Neuronal stem cell (in vitro differentiated cells): Measurements from ENCODE around the gene ITSN1.

Experiments used
- DNase-seq: peaks from one replicate; pipeline ENCODE4 v3.0.0-alpha.2; 2013; ENCODE audit warnings: low spot score
- H2AFZ ChIP-seq: one replicate; pipeline ENCODE4 v1.6.1; 2013; ENCODE audit warnings: mild to moderate bottlenecking, low read length, inconsistent platforms
- H2AK5ac ChIP-seq: 2 replicates; pipeline ENCODE4 v1.6.1; 2013; ENCODE audit warnings: low read depth, mild to moderate bottlenecking, inconsistent platforms, low read length, moderate library complexity, mixed read lengths
- H2BK120ac ChIP-seq: 2 replicates; pipeline ENCODE4 v1.6.1; 2013; ENCODE audit warnings: low read depth, mild to moderate bottlenecking, inconsistent platforms, low read length, moderate library complexity, mixed read lengths
- H2BK12ac ChIP-seq: one replicate; pipeline ENCODE4 v1.6.1; 2013; ENCODE audit warnings: low read length, inconsistent platforms
- H2BK15ac ChIP-seq: 2 replicates; pipeline ENCODE4 v1.6.1; 2013; ENCODE audit warnings: mild to moderate bottlenecking, low read length, inconsistent platforms, mixed read lengths
- H2BK5ac ChIP-seq: one replicate; pipeline ENCODE4 v1.6.1; 2013; ENCODE audit warnings: inconsistent platforms, mild to moderate bottlenecking, low read length, moderate library complexity
- H3K14ac ChIP-seq: one replicate; pipeline ENCODE4 v1.6.1; 2013; ENCODE audit warnings: low read length, inconsistent platforms
- H3K18ac ChIP-seq: 2 replicates; pipeline ENCODE4 v1.6.1; 2013; ENCODE audit warnings: low read length, inconsistent platforms
- H3K23ac ChIP-seq: 2 replicates; pipeline ENCODE4 v1.6.1; 2013; ENCODE audit warnings: low read depth, mild to moderate bottlenecking, mixed read lengths, low read length, inconsistent platforms; ENCODE audit not compliant: poor library complexity
- H3K27ac ChIP-seq: replicated peaks from 3 replicates; pipeline ENCODE4 v1.5.1; 2013; ENCODE audit warnings: low read length, inconsistent platforms
- H3K27me3 ChIP-seq, 3 experiments: 2 replicates each; pipeline ENCODE4 v1.6.1; 2013; ENCODE audit warnings: low read length in 3 of 3, mild to moderate bottlenecking in 2 of 3, inconsistent platforms in 1 of 3, low read depth in 1 of 3, mixed read lengths in 1 of 3, moderate library complexity in 1 of 3; ENCODE audit not compliant: control insufficient read depth in 3 of 3, insufficient read depth in 3 of 3
- H3K36me3 ChIP-seq, 2 donors: replicated peaks in 1 of 2; 2 replicates each; pipeline ENCODE4 v1.6.1; 2013; ENCODE audit warnings: low read length in 2 of 2; ENCODE audit not compliant: control insufficient read depth in 2 of 2, insufficient read depth in 2 of 2
- H3K4ac ChIP-seq: 2 replicates; pipeline ENCODE4 v1.6.1; 2013; ENCODE audit warnings: inconsistent platforms, mild to moderate bottlenecking, low read length, moderate library complexity
- H3K4me1 ChIP-seq, 2 donors: 1 replicate in 1 of 2; 2 replicates in 1 of 2; pipeline ENCODE4 v1.6.1; 2013; ENCODE audit warnings: low read length in 2 of 2, low read depth in 1 of 2; ENCODE audit not compliant: control insufficient read depth in 2 of 2, insufficient read depth in 1 of 2
- H3K4me2 ChIP-seq: one replicate; pipeline ENCODE4 v1.6.1; 2013; ENCODE audit warnings: mild to moderate bottlenecking, low read length, inconsistent platforms; ENCODE audit not compliant: insufficient read depth, poor library complexity, severe bottlenecking
- H3K4me3 ChIP-seq, 2 donors: 2 replicates each; pipeline ENCODE4 v1.5.1; 2013; ENCODE audit warnings: low read length in 2 of 2, mild to moderate bottlenecking in 2 of 2, inconsistent platforms in 1 of 2, moderate library complexity in 1 of 2
- H3K79me1 ChIP-seq: one replicate; pipeline ENCODE4 v1.6.1; 2013; ENCODE audit warnings: low read depth, mild to moderate bottlenecking, inconsistent platforms, low read length, moderate library complexity
- H3K9ac ChIP-seq: one replicate; pipeline ENCODE4 v1.6.1; 2013; ENCODE audit warnings: mild to moderate bottlenecking, low read depth, low read length, inconsistent platforms; ENCODE audit not compliant: poor library complexity
- H3K9me3 ChIP-seq, 2 donors: replicated peaks in 1 of 2; 2 replicates each; pipeline versions ENCODE3 to v1.6.1; 2013; ENCODE audit warnings: low read length in 2 of 2, mild to moderate bottlenecking in 2 of 2, inconsistent platforms in 1 of 2, low read depth in 1 of 2, mixed read lengths in 1 of 2, moderate library complexity in 1 of 2; ENCODE audit not compliant: control insufficient read depth in 2 of 2, insufficient read depth in 1 of 2
- H4K8ac ChIP-seq: one replicate; pipeline ENCODE4 v1.6.1; 2013; ENCODE audit warnings: low read depth, mild to moderate bottlenecking, inconsistent platforms, low read length, moderate library complexity
- H4K91ac ChIP-seq: one replicate; pipeline ENCODE4 v1.6.1; 2013; ENCODE audit warnings: low read length, low read depth, mild to moderate bottlenecking, inconsistent platforms; ENCODE audit not compliant: poor library complexity
- WGBS, 2 donors: extraction: QIAGEN DNeasy Blood & Tissue Kit; methylation state at CpG; one replicate each; pipeline ENCODE4 v1.1.7; 2013; ENCODE audit warnings: missing lambda C conversion rate in 2 of 2, mixed read lengths in 1 of 2; ENCODE audit not compliant: insufficient read length in 2 of 2, insufficient replicate concordance in 1 of 2; ENCODE audit errors: extremely low coverage in 2 of 2; 5-methylcytosine and 5-hydroxymethylcytosine counted together

The ITSN1 gene

DNA sequence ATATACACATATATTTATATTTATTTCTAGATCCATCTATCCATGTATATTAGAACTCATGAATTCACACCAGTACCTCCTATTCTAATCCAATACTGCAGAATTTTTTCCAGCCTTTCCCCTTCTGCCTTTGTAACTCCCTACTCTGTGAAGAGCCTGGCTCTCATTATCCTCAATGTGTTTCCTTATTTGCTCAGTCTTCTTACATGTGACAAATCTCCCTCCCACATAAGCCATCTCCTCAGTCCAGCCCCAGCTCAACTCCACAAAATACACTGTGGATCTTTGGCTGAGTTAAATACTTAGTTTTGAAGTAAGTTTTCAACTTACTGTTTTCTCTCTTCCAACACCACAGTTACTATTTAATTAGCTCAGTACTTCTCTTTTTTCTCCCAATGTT, 227.6 kb downstream of the ITSN1 start:
- Histone ChIP-seq H2BK15ac (no peak overlapping the region), H3K14ac (no peak overlapping the region), H4K8ac (no peak overlapping the region), H3K36me3 (no peaks in the 10 kb centered on the region), H3K4me1 (no peaks in the 10 kb centered on the region), H3K79me1 (no peaks in the 10 kb centered on the region), H2AFZ (no peak overlapping the region), H3K9ac (no peak overlapping the region), H3K9me3 (peaks cover 0 to 7% of the 10 kb centered on the region in 2 donors), H3K27me3 (no peaks in the 10 kb centered on the region), H4K91ac (no peak overlapping the region), H3K23ac (no peak overlapping the region), H3K27ac (no peak overlapping the region), H2AK5ac (no peak overlapping the region), H2BK12ac (no peak overlapping the region), H3K4ac (no peak overlapping the region), H3K18ac (no peak overlapping the region), H3K4me2 (no peak overlapping the region), H2BK5ac (no peak overlapping the region), H3K4me3 (no peak overlapping the region), H2BK120ac (no peak overlapping the region)
- DNase-seq: no peak

- no peak for DNase-seq
Measured at GRCh38 chr21:33870768-33871167, 228.5 kb downstream of the ITSN1 start.

GRCh38 chr21:33871171-33871570, 228.9 kb downstream of the ITSN1 start:
- Histone ChIP-seq H2AK5ac (no peak overlapping the region), H3K36me3 (no peaks in the 10 kb centered on the region), H3K4me3 (no peak overlapping the region), H2BK120ac (no peak overlapping the region), H2BK12ac (no peak overlapping the region), H3K27me3 (no peaks in the 10 kb centered on the region), H3K79me1 (no peaks in the 10 kb centered on the region), H4K91ac (no peak overlapping the region), H3K9ac (no peak overlapping the region), H3K14ac (no peak overlapping the region), H3K4me1 (no peaks in the 10 kb centered on the region), H3K4me2 (no peak overlapping the region), H2BK15ac (no peak overlapping the region), H2AFZ (no peak overlapping the region), H4K8ac (no peak overlapping the region), H3K4ac (no peak overlapping the region), H3K27ac (no peak overlapping the region), H3K18ac (no peak overlapping the region), H3K23ac (no peak overlapping the region), H3K9me3 (peaks cover 0 to 7% of the 10 kb centered on the region in 2 donors), H2BK5ac (no peak overlapping the region)
- WGBS, 2 donors: no CpG with 5 or more reads among the region's 5 CpGs
- DNase-seq: no peak

More at GRCh38 chr21:33870768-33871167, 228.5 kb downstream of the ITSN1 start:
- no peaks in the 10 kb centered on the region for H3K27me3 ChIP-seq
- H3K36me3 ChIP-seq: no peaks in the 10 kb centered on the region
- H3K9me3 ChIP-seq: peaks cover 0 to 7% of the 10 kb centered on the region in 2 donors
- no peak overlapping the region for H2BK5ac ChIP-seq
- H3K18ac ChIP-seq: no peak overlapping the region
- H3K4me1 ChIP-seq: no peaks in the 10 kb centered on the region
- WGBS, 2 donors: no CpG with 5 or more reads among the region's 4 CpGs
- H2BK12ac ChIP-seq: no peak overlapping the region
- no peak overlapping the region for H3K4me3 ChIP-seq
- H3K4me2 ChIP-seq: no peak overlapping the region
- H3K9ac ChIP-seq: no peak overlapping the region
- H4K8ac ChIP-seq: no peak overlapping the region
- H2BK120ac ChIP-seq: no peak overlapping the region
- H3K4ac ChIP-seq: no peak overlapping the region
- no peaks in the 10 kb centered on the region for H3K79me1 ChIP-seq
- no peak overlapping the region for H4K91ac ChIP-seq
- no peak overlapping the region for H3K27ac ChIP-seq
- H2BK15ac ChIP-seq: no peak overlapping the region
- no peak overlapping the region for H2AK5ac ChIP-seq
- no peak overlapping the region for H3K14ac ChIP-seq
- H3K23ac ChIP-seq: no peak overlapping the region
- H2AFZ ChIP-seq: no peak overlapping the region

DNA sequence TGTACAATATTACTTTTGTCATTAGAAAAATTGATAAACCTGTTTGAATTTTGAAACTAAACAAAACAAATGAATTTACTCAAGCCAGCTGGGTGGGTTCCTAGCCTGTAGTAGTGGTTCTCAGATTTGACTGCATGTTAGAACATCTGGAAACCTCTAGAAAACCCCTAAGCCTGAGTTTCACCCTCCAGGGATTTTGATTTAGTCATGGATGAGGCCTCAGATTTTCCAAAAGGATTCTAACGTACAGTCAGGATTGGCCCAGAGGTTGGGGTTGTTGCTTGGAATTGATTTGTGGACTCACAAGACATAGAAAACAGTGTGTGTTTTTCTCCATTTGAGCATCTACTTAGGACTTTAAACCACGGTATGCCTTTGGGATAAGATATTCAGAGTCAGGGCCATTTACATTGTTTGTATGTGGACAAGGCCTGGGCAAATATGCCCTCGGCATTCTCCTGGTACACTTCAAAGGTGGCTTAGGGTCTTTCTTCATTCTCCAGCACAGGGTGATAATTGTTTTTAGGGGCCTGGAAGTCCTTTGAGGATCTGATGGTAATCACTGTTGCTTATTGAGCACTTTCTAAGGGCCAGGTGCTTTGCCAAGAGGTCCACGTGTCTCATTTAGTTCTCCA, 230.7 kb downstream of the ITSN1 start:
- Histone ChIP-seq H3K27me3 (no peaks in the 10 kb centered on the region), H3K4me1 (no peaks in the 10 kb centered on the region), H3K4me3 (no peak overlapping the region), H2BK12ac (no peak overlapping the region), H3K79me1 (no peaks in the 10 kb centered on the region), H2BK5ac (no peak overlapping the region), H3K36me3 (no peaks in the 10 kb centered on the region), H3K4ac (no peak overlapping the region), H3K9me3 (peaks cover 0 to 7% of the 10 kb centered on the region in 2 donors), H4K91ac (no peak overlapping the region), H2AFZ (no peak overlapping the region), H3K9ac (no peak overlapping the region), H3K4me2 (no peak overlapping the region), H2BK15ac (no peak overlapping the region), H4K8ac (no peak overlapping the region), H3K23ac (no peak overlapping the region), H2AK5ac (no peak overlapping the region), H2BK120ac (no peak overlapping the region), H3K27ac (no peak overlapping the region), H3K14ac (no peak overlapping the region), H3K18ac (no peak overlapping the region)
- DNase-seq: no peak
- no CpG with 5 or more reads among the region's 4 CpGs for WGBS, 2 donors
